GM18858 (cell line): Measurements from ENCODE around the gene FGD5.

Experiments used
- ATAC-seq: cut with Tn5 transposase; IDR thresholded peaks from one replicate; pipeline ENCODE4 v1.9.1; 2021; ENCODE audit not compliant: unreplicated experiment

The FGD5 gene

DNA sequence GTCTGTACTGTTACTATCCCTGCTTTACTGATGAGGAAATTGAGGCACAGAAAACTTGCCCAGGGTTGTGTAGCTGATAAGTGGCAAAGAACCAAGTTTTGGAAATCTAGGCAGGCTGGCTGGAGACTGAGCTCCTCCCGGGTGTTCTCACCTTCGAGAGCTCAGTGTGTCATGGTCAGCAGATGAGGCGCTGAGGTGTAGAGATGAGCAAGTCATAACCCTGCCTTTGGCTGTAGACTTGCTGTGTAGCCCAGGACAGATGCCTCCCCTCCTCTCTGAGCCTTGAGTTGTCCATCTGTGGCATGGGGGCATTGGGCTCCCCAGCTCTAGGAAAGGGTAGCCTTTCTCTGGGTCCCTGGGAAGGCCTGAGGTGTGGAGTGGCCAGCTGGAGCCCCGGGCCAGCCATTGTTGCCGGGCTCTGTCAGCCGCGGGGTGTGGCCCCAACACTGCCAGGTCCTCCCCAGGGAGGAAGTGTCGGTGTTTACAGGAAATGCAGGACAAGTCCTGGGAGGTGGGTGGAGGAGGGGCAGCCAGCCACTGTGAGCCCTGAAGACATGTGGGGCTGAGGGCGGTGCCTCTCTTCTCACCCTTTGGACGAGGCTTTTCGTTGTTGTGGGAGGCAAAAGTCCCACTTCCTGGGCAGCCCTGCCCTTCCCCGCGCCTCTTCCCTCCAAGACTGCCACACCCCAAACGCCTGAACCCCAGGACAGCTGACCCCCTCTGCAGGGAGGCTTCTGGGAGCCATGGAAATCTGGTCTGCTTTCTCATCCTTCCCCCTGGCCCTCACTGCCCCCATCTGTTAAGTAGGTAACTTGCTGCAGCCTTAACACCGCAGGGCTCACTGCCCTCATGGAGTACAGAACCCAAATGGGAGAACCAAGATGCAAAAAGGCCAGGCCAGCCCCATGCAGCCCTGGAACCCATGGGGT is 29.1 kb downstream of the FGD5 start:
- no peak for ATAC-seq

DNA sequence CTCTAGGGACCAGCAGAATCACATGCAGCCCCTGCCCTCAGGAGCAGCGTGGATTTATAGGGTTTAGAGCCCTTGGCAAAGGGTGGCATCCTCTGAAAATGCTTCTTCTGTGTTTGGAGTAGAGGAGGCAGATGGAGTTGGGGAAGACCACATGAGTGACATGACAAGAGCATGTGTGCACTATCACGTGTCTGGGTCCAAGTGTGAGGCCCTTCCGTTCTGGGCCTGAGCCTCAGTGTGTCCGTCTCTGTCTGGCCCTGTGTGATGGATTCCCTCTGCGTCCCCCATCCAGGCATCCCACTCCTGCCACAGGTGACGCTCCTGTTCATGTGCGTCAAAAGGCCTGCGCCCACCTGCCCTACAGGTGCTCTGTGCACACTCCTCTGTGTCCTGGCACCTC is 30.1 kb downstream of the FGD5 start:
- ATAC-seq = no peak

DNA sequence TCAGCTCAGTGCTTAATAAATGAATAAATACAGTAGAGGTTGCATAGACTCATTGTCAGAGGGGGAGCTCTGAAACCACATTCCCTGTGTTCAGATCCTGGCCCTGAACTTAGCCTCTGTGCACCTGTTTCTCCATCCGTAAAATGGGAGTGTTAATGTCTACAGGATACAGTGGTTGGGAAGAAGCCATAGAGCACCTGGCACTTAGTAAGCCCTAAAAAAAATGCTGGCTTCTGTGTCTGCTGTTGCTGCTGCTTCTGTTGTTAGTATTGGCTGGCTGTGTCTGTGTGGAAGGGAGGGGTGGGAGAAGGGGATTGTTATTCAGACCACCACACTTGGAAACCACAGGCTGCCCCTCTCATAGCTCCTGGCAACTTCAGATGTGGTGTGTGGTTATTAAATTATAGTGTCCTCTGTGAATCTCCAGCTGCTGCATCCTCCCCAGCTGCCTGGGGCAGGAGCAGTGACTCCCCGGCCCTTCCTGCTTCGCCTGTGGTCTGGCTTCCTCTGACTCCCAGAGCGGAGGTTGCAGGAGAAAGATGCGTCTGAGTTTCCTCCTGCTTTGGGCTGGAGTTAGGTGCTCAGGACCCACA is 31.0 kb downstream of the FGD5 start:
- no peak for ATAC-seq

DNA sequence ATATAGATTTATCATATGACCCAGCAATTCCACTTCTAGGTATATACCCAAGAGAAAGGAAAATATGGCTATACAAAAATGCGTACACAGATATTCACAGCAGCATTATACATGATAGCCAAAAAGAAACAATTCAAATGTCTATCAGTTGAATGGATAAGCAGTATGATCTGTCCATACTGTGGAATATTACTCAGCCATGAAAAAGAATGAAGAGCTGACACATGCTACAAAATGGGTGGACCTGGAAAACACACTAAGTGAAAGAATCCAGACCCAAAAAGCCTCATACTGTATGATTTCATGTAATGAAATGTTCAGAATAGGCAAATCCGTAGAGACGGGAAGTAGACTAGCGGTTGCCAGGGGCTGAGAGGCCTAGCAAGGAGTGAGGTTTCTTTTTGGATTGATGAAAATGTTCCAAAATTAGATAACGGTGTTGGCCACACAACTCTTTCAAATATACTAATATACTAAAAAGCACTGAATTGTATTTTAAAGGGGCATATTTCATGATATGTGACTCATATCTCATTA is 33.4 kb downstream of the FGD5 start:
- ATAC-seq = no peak

DNA sequence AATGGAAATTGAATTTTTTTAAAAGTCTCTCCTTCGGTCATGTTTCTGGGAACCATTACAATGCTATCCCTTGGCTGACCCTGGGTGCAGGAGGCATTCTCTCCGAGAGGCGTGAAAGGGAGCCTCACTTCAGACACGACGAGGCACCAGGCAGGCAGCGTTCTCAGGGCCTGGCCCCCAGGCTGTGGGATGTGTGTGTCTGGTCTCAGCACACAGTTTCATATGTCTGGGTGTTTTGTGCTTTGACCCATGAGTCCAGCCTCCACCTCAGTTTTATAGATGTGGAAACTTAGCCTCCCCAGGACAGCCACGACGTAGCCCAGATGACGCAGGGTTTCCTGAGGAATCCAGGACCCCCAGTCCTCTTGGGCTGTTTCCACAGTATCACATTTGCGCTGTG is 34.0 kb downstream of the FGD5 start:
- ATAC-seq = no peak

DNA sequence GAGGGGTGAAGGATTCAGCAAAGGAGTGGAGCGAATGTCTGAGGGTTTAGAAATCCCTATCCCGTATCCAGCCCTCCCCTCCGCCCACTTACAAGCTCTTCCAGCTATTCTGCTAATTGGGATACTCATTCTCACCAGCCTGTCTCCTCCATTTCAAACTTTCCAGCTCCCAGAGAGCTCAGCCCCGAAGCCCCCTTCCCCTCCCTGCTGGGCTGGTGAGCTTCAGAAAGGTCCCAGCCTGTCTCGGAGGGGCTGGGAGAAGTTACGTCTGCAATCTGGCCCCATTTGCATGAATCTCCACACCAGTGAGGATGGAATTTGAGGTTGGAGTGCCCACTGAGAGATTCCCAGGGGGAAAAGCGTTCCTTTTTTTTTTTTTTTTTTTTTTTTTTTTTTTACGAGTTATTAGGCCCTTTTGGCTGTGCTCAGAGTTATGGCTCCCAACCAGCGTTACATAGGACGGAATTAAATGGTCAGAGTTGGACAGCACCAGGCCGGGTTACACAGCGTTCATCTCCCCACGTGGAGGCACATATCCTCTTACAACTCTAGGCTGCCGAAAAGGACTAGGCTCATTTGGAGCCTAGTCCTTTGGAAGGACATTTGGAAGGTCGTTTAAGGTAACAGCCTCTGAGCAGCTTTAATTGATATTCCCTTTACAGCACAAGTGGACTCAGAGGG is 34.6 kb downstream of the FGD5 start:
- no peak for ATAC-seq

DNA sequence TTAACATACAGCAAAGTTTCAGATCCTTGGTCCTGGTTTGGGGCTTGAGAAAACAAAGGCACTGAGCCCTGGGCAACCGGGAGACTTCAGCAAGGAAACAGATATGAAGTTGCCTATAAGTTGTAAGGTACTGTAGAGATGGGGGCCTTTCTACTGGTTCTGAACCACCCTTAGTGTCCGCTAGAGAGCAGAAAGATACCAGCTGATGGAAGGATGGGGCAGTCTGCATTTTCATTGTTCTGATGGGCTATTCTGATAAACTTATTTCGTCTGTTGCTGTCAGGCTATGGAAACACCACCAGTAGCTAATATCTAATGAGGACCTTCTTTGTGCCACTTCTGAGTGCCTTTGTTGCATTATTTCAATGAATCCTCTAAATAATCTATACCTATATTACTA is 38.7 kb downstream of the FGD5 start:
- ATAC-seq = no peak

DNA sequence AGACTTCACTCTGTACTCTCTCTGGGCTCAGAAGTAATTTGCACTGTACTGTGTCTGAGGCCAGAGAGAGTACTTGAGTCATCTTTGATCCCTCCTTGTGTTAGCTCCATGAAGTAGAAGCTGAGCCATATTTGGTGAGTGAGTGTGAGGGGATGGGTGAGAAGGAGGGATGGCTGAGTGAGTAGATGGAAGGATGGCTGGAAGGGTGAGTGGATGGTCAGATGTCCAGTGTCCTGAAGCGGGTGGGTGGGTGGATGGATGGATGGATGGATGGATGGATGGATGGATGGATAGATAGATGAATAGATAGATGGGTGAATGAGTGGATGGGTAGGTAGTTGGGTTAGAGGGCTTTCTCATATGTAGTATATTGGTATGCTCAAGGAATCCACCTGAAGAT is 39.3 kb downstream of the FGD5 start:
- ATAC-seq = no peak

DNA sequence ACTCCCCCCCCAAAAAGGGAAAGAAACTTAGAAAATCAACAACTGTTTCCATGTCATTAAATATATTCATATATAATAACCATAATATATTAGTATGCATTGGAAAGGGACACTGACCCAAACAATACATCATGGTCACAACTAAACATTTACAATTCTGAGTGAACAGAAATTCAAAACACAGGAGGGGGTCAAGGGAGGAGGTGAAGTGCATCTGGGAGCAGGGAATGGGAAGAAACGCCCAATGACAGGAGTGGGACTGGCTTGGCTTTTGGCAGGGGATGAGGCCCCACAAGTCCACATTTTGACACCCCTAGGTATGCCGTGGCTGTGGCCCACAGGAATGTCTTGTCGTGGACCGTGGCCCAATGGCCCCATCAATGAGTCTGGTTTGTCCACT is 41.1 kb downstream of the FGD5 start:
- ATAC-seq = no peak

DNA sequence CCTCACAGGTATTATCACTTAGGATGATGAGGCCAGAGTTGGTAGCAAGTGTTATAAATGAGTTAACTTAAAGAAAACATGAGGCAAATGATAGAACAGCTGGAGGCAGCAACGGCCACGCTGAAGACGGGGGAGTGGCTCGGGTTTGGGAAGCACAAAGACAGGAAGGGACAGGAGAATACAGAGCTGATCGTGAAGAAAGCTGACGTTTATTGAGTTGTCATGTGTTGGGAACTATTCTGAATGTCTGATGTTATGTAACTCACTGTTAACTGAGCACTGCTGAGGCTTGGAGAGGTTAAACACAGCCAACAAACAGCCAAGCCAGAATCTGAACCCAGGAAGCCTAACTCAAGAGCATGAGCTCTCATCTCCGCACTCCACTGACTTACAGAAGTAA is 42.3 kb downstream of the FGD5 start:
- no peak for ATAC-seq

DNA sequence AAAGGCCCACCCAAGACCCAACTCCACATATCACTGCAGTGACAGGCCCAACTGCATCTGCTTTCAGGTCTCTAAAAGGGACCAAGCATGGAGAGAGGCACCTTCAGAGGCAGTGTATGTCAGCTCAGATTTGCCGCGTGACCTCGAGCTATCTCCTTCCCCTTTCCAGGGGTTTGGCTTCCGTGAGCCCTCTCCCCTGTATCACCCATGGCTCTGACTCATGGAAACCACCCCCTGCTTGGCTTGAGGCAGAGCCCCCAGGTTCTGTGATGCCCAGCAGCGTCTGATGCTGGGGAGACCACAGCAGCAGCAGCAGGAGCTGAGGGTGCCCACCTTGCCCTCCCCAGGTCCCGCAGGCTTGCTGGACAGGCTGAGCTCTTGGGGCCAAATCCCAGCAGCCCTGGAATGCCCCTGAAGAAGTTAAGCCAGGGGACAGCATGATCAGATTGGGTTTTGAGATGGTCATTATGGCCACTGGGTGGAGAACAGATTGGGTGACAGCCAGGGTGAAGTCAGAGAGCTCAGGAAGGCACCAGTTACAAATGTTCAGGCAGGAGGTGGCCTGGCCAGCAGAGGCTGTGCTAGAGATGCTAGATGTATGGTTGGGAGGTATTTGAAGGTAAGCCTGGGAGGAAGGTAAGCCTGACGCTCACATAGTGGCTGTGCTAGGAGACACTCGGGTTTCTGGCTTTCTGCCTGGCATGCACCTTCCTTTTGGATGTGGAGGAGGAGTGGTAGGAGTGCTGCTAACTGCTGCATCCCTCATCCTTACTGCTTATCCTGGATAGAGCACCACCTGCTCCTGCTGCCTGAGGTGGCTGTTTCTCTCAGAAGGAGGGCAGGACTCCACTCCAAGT is 42.9 kb downstream of the FGD5 start:
- no peak for ATAC-seq

DNA sequence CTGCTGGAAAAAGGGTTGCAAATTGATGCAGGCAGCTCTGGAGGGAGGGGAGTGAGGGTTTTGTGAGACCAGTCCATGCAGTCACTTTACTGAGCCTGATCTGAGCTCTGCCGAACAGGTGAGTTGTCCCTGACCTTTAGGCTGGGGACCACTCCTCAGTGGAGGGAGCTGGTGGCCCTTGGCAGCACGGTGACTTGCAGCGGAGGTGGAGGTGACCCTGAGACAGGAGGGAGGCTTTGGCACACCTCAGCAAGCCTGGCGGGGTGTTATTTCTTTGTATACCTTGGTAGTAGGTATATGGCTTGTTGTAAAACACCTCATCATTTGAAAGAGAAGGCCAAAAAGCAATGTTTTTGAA is 43.5 kb downstream of the FGD5 start:
- no peak for ATAC-seq

DNA sequence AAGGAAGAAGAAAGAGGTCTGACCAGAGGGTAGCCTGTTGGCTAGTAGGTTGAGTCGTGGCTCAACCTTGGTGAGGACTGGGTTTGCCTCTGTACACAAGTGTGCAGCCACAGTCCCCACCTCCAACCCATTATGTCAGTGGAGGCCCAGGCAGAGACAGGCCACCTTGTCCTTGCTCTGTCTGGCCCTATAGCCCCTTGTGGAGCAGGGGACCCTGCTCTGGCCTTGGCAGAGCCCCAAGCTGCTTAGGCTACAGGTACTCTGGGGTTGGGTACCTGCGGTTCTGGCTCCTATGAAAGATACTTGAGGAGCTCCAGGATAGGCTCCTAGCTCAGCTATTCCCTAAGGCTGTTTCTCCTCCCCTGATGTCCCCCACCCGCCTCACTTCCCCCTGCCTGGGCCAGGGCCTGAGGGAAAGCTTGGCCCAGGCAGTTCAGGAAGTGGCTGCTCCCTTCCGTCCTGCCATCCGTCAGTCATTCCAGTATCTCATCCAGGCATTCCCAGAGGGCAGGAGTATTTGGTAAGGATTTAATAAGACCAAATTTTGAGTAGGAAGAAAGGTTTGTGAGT is 44.0 kb downstream of the FGD5 start:
- no peak for ATAC-seq

DNA sequence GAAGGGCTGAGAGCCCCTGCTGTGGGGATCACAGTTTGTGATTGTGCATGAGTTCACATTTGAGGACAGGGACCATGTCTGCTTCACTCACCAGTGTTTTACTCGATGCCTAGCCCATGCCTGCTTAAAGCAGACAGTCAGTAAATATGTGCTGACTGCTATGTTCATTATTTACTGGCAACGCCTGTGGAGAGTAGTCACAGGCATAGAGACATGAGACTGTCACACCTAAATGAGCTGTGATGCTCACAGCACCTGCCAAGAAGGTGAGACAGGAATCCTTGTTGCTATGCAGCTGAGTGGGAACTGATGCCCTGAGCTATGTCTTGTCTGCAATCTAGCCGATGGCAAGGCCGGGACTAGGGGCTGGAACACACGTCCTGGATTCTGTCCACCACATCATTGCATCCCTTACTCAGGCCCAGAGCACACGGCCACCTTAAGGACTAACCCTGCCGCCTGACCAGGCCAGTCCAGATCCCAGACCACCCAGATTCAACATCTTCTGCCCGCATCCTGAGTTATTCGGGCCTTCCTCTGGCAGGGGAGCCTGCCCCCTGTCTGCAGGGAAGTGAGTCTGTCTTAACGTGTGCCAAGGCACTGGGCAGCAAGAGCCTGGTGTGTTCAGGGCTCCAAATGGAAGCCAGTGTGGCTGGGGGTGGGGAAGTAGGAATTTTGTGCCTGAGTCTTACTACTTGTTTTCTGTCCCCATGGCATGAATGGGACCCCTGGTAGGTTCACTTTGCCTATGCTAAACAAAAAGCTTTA is 44.8 kb downstream of the FGD5 start:
- no peak for ATAC-seq

DNA sequence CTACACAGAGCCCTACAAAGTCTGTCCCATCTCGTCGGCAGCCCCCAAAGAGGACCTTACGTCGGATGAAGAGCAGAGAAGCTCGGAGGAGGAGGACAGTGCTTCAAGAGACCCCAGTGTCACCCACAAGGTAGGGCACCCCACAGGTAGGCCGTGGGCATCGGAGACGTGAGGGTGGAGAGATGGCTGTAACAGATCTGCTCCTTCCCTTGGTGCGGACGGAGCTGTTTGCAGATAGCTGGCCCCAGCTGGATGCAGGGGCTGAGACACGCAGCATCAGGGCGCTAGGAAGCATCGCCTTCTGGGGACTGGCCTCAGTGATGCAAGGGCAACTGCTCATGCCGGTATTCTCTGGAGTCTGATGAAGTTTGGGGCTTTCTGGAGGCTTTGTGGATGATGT is 45.4 kb downstream of the FGD5 start:
- ATAC-seq = no peak

DNA sequence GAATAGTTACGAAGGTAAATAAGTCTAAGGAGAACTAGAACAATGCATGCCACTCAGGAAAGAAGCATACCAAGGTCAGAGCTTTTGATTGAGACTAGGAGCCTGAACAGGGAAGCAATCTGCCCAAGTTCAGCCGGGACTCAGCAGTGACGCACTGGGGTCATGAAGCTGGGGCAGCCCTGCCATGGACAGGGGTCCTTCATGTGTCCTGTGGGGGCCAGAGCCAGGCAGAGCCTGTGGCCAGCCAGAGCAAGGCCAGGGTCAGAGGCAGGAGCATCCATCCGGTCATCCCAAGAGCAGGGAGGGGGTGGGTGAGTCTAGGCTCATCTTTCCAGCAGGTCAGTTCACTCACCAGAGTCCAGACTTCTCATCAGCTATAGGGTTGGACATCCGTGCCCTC is 47.9 kb downstream of the FGD5 start:
- no peak for ATAC-seq

DNA sequence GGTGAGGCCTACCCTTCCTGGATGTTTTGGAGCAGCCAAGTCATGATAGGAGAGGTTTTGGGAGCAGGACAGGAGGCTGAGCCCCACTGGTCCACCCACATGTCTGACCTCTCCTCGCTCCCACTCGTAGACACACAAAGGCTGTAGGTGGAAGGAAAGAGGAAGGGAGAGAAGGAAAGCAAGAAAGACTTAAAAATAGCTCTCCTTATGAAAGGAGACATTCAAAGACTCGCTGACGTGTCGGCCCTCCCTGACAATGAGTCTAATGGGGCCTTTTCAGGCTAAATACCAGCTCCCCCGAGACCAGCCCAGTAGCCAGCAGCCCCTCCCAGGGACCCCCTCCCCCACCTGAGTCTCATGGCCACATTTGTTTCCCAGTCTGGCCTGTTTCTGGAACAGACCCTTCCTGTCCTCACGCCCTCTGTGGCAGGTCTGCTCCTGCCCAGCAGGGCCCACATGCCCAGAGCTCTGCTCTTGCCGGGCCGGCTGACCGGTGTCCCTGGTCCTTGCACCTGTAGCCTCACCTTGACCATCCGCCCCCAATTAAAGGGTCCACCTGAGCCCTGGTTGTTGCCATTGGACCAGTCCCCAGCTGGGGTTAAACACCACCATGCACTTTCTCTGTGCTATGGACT is 49.3 kb downstream of the FGD5 start:
- no peak for ATAC-seq

DNA sequence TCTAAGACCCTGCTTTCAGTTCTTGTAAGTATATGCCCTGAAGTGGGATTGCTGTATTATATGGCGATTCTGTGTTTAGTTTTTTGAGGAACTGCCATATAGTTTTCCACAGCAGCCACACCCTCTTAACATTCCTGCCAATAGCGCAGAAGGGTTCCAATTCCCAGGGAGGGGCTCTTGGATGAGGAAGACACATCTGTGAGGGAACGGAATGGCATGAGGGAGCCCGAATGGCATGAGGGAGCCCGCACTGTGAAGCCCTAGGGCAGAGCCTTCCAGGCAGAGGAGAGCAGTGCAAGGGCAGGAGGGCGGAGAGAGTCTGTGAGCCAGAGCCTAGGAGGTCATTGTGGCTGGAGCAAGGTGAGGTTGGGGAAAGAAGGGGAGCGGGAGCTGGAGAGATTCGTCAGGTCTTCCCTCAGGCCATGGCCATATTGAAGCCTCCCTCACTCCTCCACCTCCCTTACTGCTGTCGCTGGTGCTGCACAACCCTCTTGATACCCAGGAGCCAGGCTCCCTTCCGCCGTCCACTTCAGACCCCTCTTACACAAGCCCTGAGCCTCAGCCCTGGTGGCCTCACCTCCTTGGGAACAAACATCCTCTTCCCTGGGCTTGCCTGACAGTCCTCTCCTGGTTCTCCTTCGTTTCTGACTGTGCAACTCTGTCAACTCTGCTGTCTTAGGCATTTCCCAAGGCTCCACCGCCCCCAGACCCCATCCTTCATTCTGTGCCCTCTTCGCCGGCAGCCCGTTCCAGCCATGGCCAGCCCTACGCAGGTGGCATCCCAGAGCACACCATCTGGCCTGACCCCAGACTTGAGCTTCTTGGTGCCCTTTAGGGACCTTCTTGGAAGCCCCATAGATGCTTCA is 51.4 kb downstream of the FGD5 start:
- no peak for ATAC-seq

DNA sequence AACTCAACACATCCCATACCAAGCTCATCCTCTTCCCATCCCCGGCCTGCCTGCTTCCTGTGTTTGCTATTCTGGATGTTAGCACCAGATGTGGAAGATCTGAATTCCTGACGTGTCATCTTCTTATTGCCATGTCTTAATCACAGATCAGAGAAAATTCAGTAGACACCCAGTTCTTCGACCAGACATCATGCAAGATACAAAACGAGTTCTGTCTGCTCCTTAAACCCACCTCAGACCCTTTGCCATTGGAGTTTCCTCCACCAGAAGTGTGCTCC is 52.0 kb downstream of the FGD5 start:
- ATAC-seq = no peak
